Tibial artery (tissue), 4 donors: ENCODE measurements around the gene HELZ2.

Experiments
- DNase-seq, 2 donors: peaks; one replicate each; pipeline ENCODE4 v3.0.0-alpha.2; 2019
- H3K27ac ChIP-seq, 2 donors: fragments of 200-600 bp; sonication (generic) in 1 of 2; 1 replicate in 1 of 2; 2 replicates in 1 of 2; pipeline ENCODE4 v1.5.1; 2018 to 2019; ENCODE audit warnings: mild to moderate bottlenecking in 1 of 2
- H3K27me3 ChIP-seq, 2 donors: fragments of 200-600 bp; sonication (generic) in 1 of 2; one replicate each; pipeline versions ENCODE4 v1.5.1 to v1.6.0; 2016 to 2019
- H3K36me3 ChIP-seq, 3 donors: fragments of 200-600 bp; sonication (generic) in 2 of 3; one replicate each; pipeline ENCODE4 v1.5.1; 2016 to 2019; ENCODE audit warnings: mild to moderate bottlenecking in 2 of 3
- H3K4me1 ChIP-seq, 4 donors: fragments of 200-600 bp; sonication (generic) in 2 of 4; 1 replicate in 3 of 4; 2 replicates in 1 of 4; pipeline ENCODE4 v1.5.1; 2016 to 2019
- H3K4me3 ChIP-seq, 2 donors: fragments of 200-600 bp; sonication (generic) in 1 of 2; 1 replicate in 1 of 2; 2 replicates in 1 of 2; pipeline ENCODE4 v1.5.1; 2018 to 2019; ENCODE audit warnings: mild to moderate bottlenecking in 2 of 2
- H3K9me3 ChIP-seq, 3 donors: fragments of 200-600 bp; sonication (generic) in 1 of 3; one replicate each; pipeline ENCODE4 v1.5.1; 2016 to 2019
- intact Hi-C: fragments of 100-400 bp; cut with DNase I; formaldehyde crosslinking; loops from one replicate; pipeline ENCODE4 v1.15.0; 2023; ENCODE audit warnings: low total_unique reads
- TF ChIP-seq, protein P1 (sequence below), 2 experiments: fragments of 200-600 bp in 1 of 2; fragments of 450-650 bp in 1 of 2; IDR thresholded peaks; one replicate each; pipeline ENCODE4 v1.5.1; 2017 to 2019; ENCODE audit warnings: antibody characterized with exemption in 2 of 2, mild to moderate bottlenecking in 1 of 2, moderate library complexity in 1 of 2

The HELZ2 gene

DNA sequence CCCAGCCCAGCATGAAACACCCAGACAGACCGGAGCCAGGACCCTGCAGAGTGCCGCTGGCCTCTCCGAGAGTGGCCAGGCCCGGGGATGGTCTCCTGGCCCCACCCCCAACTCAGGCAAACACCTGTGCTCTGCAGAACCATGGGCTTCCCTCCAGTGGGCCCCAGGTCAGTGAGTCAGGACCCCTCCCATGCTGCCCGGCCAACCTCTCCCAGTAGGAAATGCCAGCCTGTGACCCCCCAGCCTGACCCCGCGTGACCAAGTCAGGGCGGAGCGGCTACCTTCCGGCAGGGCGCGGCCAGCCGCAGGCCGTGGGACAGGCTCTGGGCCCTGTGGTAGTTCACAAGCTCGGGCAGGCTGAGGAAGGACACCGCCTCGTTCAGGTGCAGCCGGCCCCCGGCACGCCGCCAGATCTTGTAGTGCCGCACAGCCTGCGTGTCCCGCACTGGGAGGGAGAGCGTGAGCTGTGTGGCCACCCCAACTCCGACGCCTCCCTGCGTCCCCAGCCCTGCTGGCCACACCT, 40.1 kb downstream of the HELZ2 start:
- H3K4me3 ChIP-seq, result no peak overlapping the region
- no peak for DNase-seq
- peaks cover 0 to 68% of the 10 kb centered on the region in 2 donors for H3K27me3 ChIP-seq
- peaks cover 0 to 36% (median 8%) of the 10 kb centered on the region in 4 donors for H3K4me1 ChIP-seq
- intact Hi-C loops, result loop anchor here (10.0 kb wide), 1 partner anchor 331 kb away; the partner anchor contains the start of genes ABHD16B and TPD52L2
- TF ChIP-seq, protein P1, sequence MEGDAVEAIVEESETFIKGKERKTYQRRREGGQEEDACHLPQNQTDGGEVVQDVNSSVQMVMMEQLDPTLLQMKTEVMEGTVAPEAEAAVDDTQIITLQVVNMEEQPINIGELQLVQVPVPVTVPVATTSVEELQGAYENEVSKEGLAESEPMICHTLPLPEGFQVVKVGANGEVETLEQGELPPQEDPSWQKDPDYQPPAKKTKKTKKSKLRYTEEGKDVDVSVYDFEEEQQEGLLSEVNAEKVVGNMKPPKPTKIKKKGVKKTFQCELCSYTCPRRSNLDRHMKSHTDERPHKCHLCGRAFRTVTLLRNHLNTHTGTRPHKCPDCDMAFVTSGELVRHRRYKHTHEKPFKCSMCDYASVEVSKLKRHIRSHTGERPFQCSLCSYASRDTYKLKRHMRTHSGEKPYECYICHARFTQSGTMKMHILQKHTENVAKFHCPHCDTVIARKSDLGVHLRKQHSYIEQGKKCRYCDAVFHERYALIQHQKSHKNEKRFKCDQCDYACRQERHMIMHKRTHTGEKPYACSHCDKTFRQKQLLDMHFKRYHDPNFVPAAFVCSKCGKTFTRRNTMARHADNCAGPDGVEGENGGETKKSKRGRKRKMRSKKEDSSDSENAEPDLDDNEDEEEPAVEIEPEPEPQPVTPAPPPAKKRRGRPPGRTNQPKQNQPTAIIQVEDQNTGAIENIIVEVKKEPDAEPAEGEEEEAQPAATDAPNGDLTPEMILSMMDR (IDR thresholded peaks at IDR 0.05), result no peak
- no peaks in the 10 kb centered on the region for H3K36me3 ChIP-seq
- H3K27ac ChIP-seq, result no peak overlapping the region
- no peaks in the 10 kb centered on the region for H3K9me3 ChIP-seq

DNA sequence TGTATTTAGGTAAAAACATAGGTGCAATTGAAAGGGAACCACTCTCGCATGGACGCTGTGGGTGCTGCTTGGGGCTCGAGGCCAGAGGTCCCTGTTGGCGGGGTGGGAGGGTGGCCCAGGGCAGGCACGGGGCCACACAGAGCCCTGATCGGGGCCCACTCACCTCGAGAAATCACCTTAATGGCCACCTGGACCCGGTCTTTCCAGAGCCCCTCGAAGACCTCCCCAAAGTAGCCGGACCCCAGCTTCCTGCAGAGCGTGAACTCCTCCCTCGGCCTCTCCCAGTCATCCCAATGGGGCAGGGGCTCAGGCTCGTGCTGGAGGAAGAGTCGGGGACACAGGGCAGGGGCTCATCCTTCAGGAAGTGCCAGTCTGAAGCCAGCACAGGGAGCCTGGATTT, 40.7 kb downstream of the HELZ2 start:
- no peak overlapping the region for H3K27ac ChIP-seq
- no peaks in the 10 kb centered on the region for H3K36me3 ChIP-seq
- intact Hi-C loops, result loop anchor here (10.0 kb wide), 1 partner anchor 331 kb away; the partner anchor contains the start of genes ABHD16B and TPD52L2
- no peak overlapping the region for H3K4me3 ChIP-seq
- no peaks in the 10 kb centered on the region for H3K9me3 ChIP-seq
- peaks cover 0 to 33% (median 8%) of the 10 kb centered on the region in 4 donors for H3K4me1 ChIP-seq
- peaks cover 0 to 64% of the 10 kb centered on the region in 2 donors for H3K27me3 ChIP-seq
- TF ChIP-seq, protein P1 (IDR thresholded peaks at IDR 0.05), result no peak
- no peak for DNase-seq

DNA sequence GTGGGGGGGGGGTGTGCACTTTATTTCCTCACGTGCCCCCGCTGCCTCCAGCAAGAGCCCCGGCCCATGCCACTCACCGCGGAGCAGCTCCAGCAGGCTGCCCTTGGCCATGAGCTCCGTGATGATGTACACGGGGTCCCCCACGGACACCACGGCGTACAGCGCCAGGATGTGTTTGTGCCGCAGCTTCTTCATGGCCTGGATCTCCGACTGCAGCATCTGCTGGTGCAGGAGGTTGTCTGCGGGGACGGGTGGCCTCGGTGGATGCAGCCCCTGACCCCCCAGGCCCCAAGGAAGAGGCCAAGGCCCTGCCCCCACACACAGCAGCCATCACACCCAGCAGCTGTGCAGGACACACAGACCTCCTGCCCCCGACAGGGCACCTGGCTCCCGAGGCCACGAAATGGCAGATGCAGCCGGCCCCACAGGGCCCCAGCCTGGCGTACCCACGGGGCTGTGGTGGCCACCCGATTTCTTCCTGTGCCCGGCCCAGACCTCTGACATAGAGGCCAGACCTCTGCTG, 41.5 kb downstream of the HELZ2 start:
- Histone ChIP-seq H3K36me3 (no peaks in the 10 kb centered on the region), H3K27ac (no peak overlapping the region), H3K27me3 (peaks cover 0 to 58% of the 10 kb centered on the region in 2 donors), H3K4me3 (no peak overlapping the region), H3K4me1 (peaks cover 0 to 24% (median under 1%) of the 10 kb centered on the region in 4 donors), H3K9me3 (no peaks in the 10 kb centered on the region)
- TF ChIP-seq, protein P1 (IDR thresholded peaks at IDR 0.05), result no peak
- DNase-seq, result no peak
- intact Hi-C loops, result loop anchor here (10.0 kb wide), 1 partner anchor 332 kb away; the partner anchor contains the start of genes ABHD16B and TPD52L2

DNA sequence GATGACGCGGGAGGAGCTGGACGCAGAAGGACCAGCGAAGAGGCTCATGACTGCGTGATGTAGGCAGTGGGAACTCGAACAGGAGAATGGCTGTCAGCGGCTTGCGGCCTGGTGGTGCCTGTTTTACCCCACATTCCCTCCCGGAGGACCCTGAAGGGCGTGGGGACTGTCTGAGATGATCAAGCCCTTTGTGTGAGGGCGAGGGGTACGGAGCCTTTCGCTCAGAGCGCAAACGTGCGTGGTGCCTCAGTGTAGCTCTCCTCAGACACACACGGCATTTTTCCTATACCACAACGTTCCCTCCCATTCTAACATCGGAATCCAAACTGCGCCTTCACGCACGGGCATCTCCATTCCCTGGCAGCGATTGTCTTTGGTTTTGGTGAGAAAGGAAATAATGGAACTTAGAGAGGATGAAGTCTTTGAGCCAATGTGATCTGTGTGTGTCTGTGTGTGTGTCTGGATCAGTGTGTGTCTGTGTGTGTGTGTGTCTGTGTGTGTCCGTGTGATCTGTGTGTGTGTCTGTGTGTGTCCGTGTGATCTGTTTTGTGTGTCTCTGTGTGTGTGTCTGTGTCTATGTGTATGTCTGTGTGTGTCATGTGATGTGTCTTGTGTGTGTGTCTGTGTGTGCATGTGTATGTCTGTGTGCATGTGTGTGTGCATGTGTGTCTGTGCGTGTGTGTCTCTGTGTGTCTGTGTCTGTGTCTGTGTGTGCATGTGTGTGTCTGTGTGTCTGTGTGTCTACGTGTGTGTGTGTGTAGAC, 42.2 kb downstream of the HELZ2 start:
- no peak overlapping the region for H3K4me3 ChIP-seq
- H3K36me3 ChIP-seq, result no peaks in the 10 kb centered on the region
- H3K9me3 ChIP-seq, result no peaks in the 10 kb centered on the region
- H3K4me1 ChIP-seq, result peaks cover 0 to 17% (median 0%) of the 10 kb centered on the region in 4 donors
- no peak overlapping the region for H3K27ac ChIP-seq
- DNase-seq, result no peak
- TF ChIP-seq, protein P1 (IDR thresholded peaks at IDR 0.05), result no peak
- intact Hi-C loops, result loop anchor here (10.0 kb wide), 1 partner anchor 333 kb away; the partner anchor contains the start of genes ABHD16B and TPD52L2
- peaks cover 0 to 51% of the 10 kb centered on the region in 2 donors for H3K27me3 ChIP-seq

DNA sequence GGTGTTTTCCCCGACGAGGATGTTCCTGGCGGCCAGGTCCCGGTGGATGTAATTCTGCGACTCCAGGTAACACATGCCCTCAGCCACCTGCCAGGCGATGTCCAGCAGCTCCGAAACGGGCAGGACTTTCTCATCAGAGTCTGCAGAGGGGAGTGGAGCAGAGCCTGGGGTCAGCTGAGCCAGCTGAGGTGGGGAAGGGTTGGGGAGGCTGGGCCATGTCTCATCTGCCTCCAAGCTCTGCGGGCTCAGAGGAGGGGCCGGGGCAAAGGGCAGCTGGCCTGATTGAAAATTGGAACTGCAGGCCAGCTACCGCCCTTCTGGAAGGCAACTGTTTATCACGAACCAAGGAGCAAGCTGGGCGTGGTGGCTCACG, 43.3 kb downstream of the HELZ2 start:
- TF ChIP-seq, protein P1 (IDR thresholded peaks at IDR 0.05), result no peak
- no peaks in the 10 kb centered on the region for H3K36me3 ChIP-seq
- intact Hi-C loops, result loop anchor here (10.0 kb wide), 1 partner anchor 334 kb away; the partner anchor contains the start of genes ABHD16B and TPD52L2
- H3K4me1 ChIP-seq, result peaks cover 0 to 9% (median 0%) of the 10 kb centered on the region in 4 donors
- no peak overlapping the region for H3K27ac ChIP-seq
- no peak overlapping the region for H3K4me3 ChIP-seq
- peaks cover 0 to 42% of the 10 kb centered on the region in 2 donors for H3K27me3 ChIP-seq
- DNase-seq, result no peak
- H3K9me3 ChIP-seq, result no peaks in the 10 kb centered on the region
